Psoas muscle (tissue), 8 donors: Measurements from ENCODE around the gene AMBRA1. TPM values are rescaled to one million over a fixed set of nuclear protein-coding genes. Genes with fewer than 3 reads are reported as not detected.
A peak's percentile ranks its signal among the peaks of the same experiment; 100 is the strongest.

Source experiments
- ATAC-seq, 4 donors: fragments of 200-7000 bp; cut with Tn5 transposase; one replicate each; pipeline ENCODE4 v1.9.1; 2020; ENCODE audit warnings: moderate library complexity in 3 of 4, mild to moderate bottlenecking in 2 of 4
- DNase-seq, 2 donors: peaks; one replicate each; pipeline ENCODE4 v3.0.0-alpha.2; 2020
- H3K27ac ChIP-seq: fragments of 200-600 bp; one replicate; pipeline ENCODE4 v1.8.0; 2022
- H3K27me3 ChIP-seq, 3 donors: fragments of 200-600 bp in 1 of 3; one replicate each; pipeline versions ENCODE4 v1.6.1 to v1.8.0; 2013 to 2022; ENCODE audit warnings: low read length in 2 of 3, mild to moderate bottlenecking in 2 of 3, moderate library complexity in 1 of 3; ENCODE audit not compliant: insufficient read depth in 3 of 3
- H3K36me3 ChIP-seq, 2 donors: fragments of 200-600 bp in 1 of 2; one replicate each; pipeline versions ENCODE4 v1.6.1 to v1.8.0; 2013 to 2022; ENCODE audit warnings: low read depth in 1 of 2, mild to moderate bottlenecking in 1 of 2, moderate library complexity in 1 of 2; ENCODE audit not compliant: insufficient read depth in 1 of 2
- H3K4me1 ChIP-seq: fragments of 200-600 bp; one replicate; pipeline ENCODE4 v1.8.0; 2022
- H3K4me3 ChIP-seq: fragments of 200-600 bp; one replicate; pipeline ENCODE4 v1.8.0; 2022; ENCODE audit warnings: mild to moderate bottlenecking
- H3K9me3 ChIP-seq: fragments of 200-600 bp; one replicate; pipeline ENCODE4 v1.8.0; 2022
- CTCF ChIP-seq: fragments of 200-600 bp; IDR thresholded peaks from one replicate; pipeline ENCODE4 v1.8.0; 2022; ENCODE audit warnings: antibody characterized with exemption
- WGBS, 3 donors: extraction: QIAGEN DNeasy Blood & Tissue Kit; methylation state at CpG; one replicate each; pipeline versions ENCODE4 v1.1.6 to v1.1.7; 2013; 5-methylcytosine and 5-hydroxymethylcytosine counted together
- intact Hi-C, 2 donors: fragments of 100-400 bp; cut with DNase I; formaldehyde crosslinking; loops; one replicate each; pipeline versions ENCODE4 v1.11.0 to v1.14.2; 2022
- polyA plus RNA-seq, 3 donors: library from polyadenylated mRNA; stranded (reverse); fragments of 200-250 nt; gene quantifications; one replicate each; pipeline ENCODE4 v1.2.3, GENCODE V29; 2013
- total RNA-seq, 4 donors: library from RNA; stranded (reverse); fragmentation: NEBNext Ultra II Directional in 2 of 4; extraction: Animal tissue kit (Norgen Biotek cat#: 25700) in 2 of 4; gene quantifications; one replicate each; pipeline versions ENCODE4 v1.2.1 to v1.2.4, GENCODE V29; 2021 to 2023
- donor health status: healthy with polysubstance abuse.
- donor health status: DM: no; HTN: no; CAD: no; lungs with moderate emphysema.
- donor health status: Bipolar disorder and iron deficiency.
- donor health status: healthy.
- donor health status: DM: yes; HTN: yes; CAD: no.
- donor health status: DM: no; HTN: no; CAD: no.
- donor health status: DM: no; HTN: no; CAD: no.
- donor health status: DM: yes; HTN: yes; CAD: no.

Gene AMBRA1
- total and polyA plus RNA-seq, 7 donors: 5.1 to 23.5 (median 10.8) TPM

- H3K27ac ChIP-seq: no peak overlapping the region
These were observed 147.7 kb downstream of the AMBRA1 start for GRCh38 chr11:46445920-46446771.

GRCh38 chr11:46445192-46445919, 148.5 kb downstream of the AMBRA1 start:
- ATAC-seq: no peak
- Histone ChIP-seq H3K27me3 (no peaks in the 10 kb centered on the region), H3K4me1 (peaks cover 12% of the 10 kb centered on the region), H3K36me3 (peaks cover 0 to 17% of the 10 kb centered on the region in 2 donors), H3K27ac (no peak overlapping the region), H3K4me3 (no peak overlapping the region), H3K9me3 (no peaks in the 10 kb centered on the region)
- no peak for DNase-seq
- intact Hi-C loops: no loop called here
- 73 to 77% (median 73%) methylated on average over 4 of the region's 4 CpGs for WGBS, 3 donors
- no peak for TF ChIP-seq CTCF

More at GRCh38 chr11:46445920-46446771, 147.7 kb downstream of the AMBRA1 start:
- Histone ChIP-seq H3K4me1 (peaks cover 12% of the 10 kb centered on the region), H3K4me3 (no peak overlapping the region), H3K9me3 (no peaks in the 10 kb centered on the region), H3K36me3 (peaks cover 0 to 17% of the 10 kb centered on the region in 2 donors), H3K27me3 (no peaks in the 10 kb centered on the region)
- 32 to 60% (median 35%) methylated on average over 4 of the region's 4 CpGs for WGBS, 3 donors
- peak; percentile 20 for TF ChIP-seq CTCF
- peak in 1 of 4 donors; percentile 60 for ATAC-seq
- intact Hi-C loops: no loop called here
- DNase-seq: no peak

GRCh38 chr11:46444305-46444704, 149.5 kb downstream of the AMBRA1 start:
- TF ChIP-seq CTCF: no peak
- no peaks in the 10 kb centered on the region for H3K9me3 ChIP-seq
- H3K27ac ChIP-seq: no peak overlapping the region
- H3K4me3 ChIP-seq: no peak overlapping the region
- ATAC-seq (no peak), DNase-seq (no peak)
- H3K36me3 ChIP-seq: peaks cover 0 to 17% of the 10 kb centered on the region in 2 donors
- intact Hi-C loops: no loop called here
- peaks cover 12% of the 10 kb centered on the region for H3K4me1 ChIP-seq
- H3K27me3 ChIP-seq: no peaks in the 10 kb centered on the region

GRCh38 chr11:46438211-46438610, 155.6 kb downstream of the AMBRA1 start:
- Histone ChIP-seq H3K36me3 (peaks cover 0 to 31% of the 10 kb centered on the region in 2 donors), H3K9me3 (no peaks in the 10 kb centered on the region), H3K4me3 (no peak overlapping the region), H3K4me1 (no peaks in the 10 kb centered on the region), H3K27ac (no peak overlapping the region), H3K27me3 (no peaks in the 10 kb centered on the region)
- TF ChIP-seq CTCF: no peak
- ATAC-seq (no peak), DNase-seq (no peak)
- WGBS, 3 donors: 49 to 60% (median 56%) methylated on average over 4 of the region's 4 CpGs
- intact Hi-C loops: no loop called here
